ENCODE data around the gene ECEL1. TPM values are rescaled to one million over a fixed set of nuclear protein-coding genes. Genes with fewer than 3 reads are reported as not detected.

Gene ECEL1
- total RNA-seq, 1 donor from 2014 or later: not detected

DNA sequence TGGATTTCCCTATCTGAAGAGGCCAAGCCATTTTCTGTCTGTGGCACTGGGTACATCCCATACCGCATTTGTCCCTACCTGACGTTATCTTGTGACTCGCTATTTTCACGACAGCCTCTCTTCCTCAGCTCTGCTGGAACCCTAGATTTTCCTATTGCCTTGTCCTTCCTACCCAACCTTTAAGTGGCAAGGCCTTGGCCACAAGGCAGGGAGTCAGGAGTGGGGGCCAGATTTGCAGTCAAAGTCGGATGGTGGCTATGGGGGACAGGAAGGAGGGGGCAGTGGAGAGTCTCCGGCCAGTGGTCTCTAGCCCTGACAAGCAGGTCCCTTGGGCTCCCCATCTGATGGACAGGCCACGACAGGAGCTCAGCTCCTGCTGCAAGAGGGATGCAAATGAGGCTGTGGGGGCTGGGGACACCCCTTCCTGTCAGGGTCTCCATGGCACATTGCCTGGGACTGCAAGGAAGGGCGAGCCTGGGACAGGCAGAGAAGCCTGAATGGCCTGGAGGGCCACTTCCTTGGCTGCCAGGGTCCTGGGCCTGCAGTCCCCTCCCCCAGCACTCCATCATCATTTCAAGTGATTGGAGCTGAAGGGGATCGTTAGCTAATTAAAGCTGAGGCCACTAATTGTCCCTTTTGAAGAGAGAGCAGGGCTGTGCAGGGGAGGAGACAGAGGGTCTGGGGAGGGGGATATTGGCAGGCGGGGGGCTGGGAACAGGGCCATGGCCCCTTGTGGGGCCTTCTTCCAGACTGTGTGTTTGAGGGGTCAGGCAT lies 6.3 kb upstream of the ECEL1 start:
- no peaks in the 10 kb centered on the region for H3K36me3 ChIP-seq (ENCODE audit: control insufficient read depth, insufficient read depth, low read length)
- TF ChIP-seq, protein P1, sequence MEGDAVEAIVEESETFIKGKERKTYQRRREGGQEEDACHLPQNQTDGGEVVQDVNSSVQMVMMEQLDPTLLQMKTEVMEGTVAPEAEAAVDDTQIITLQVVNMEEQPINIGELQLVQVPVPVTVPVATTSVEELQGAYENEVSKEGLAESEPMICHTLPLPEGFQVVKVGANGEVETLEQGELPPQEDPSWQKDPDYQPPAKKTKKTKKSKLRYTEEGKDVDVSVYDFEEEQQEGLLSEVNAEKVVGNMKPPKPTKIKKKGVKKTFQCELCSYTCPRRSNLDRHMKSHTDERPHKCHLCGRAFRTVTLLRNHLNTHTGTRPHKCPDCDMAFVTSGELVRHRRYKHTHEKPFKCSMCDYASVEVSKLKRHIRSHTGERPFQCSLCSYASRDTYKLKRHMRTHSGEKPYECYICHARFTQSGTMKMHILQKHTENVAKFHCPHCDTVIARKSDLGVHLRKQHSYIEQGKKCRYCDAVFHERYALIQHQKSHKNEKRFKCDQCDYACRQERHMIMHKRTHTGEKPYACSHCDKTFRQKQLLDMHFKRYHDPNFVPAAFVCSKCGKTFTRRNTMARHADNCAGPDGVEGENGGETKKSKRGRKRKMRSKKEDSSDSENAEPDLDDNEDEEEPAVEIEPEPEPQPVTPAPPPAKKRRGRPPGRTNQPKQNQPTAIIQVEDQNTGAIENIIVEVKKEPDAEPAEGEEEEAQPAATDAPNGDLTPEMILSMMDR (IDR thresholded peaks at IDR 0.05; ENCODE audit: insufficient read depth, low read length, severe bottlenecking): no peak
- FAIRE-seq: no peak
- H3K27me3 ChIP-seq (ENCODE audit: control insufficient read depth, insufficient read depth, low read length): peaks cover 1% of the 10 kb centered on the region
- no peak overlapping the region for H3K4me3 ChIP-seq (ENCODE audit: low read depth, low read length)
- DNase-seq (ENCODE audit: low read depth): no peak

DNA sequence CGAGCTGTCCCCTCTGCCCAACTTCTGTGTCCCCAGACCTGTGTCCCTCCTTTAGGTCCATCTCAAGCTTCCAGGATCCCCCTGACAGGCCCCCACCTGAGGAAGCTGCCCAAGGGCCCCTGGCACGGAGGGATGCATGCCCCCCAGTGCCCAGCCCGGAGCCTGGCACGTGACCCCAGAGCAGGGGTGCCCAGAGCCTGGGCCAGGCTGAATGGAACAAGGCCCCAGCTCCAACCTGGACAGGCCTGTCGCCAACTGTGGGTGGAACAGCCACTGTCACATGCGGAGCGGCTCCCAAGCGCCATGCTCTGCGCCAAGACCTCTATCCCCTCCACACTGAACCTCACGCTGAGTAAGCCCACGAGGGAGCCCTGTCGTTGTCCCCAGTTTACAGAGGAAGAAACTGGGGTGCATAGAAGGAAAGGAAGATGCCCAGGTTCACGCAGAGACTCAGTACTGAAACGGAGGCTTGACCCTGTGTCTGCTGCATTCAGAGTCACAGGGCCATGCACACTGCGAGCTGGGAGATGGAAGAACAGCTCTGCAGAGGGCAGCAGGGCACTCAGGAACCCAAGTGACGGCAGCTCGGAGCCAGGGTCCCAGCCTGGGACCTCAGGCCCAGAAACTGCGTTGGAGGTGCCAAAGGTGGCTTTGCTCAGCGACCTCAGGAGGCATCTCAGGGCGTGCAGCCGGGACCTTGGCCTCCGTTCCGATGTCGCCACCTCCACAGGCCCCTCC lies 5.5 kb upstream of the ECEL1 start:
- TF ChIP-seq, protein P1 (IDR thresholded peaks at IDR 0.05; ENCODE audit: insufficient read depth, low read length, severe bottlenecking): no peak
- DNase-seq (ENCODE audit: low read depth) (no peak), FAIRE-seq (no peak)
- H3K36me3 ChIP-seq (ENCODE audit: control insufficient read depth, insufficient read depth, low read length): no peaks in the 10 kb centered on the region
- no peak overlapping the region for H3K4me3 ChIP-seq (ENCODE audit: low read depth, low read length)
- H3K27me3 ChIP-seq (ENCODE audit: control insufficient read depth, insufficient read depth, low read length): peaks cover 6% of the 10 kb centered on the region

DNA sequence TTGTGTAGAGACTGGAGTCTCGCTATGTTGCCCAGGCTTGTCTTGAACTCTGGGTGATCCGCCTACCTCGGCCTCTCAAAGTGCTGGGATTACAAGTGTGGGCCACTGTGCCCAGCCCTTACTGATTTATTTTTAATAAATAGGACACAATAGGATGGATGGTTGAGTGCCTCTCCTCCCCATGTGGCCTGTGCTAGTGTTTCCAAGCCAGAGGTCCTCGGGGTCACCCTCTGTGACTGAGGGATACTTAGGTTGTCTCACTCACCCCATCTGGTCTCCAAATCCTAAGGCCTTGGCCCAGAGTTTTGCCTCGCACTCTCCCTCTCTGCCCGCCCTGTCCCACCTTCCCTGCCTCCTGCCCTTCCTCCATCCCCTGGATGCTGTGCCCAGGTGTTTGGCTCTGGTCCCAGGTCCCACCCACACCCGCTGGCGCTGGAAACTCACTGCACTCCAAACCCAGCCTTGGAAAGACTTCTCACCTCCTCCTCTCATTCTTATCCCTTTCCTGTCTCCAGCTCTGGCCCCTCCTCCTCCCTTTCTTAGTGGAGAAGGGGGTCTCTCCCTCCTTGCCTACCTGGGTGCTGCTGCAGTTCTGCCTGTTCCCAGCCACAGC lies 4.7 kb upstream of the ECEL1 start:
- TF ChIP-seq, protein P1 (IDR thresholded peaks at IDR 0.05; ENCODE audit: insufficient read depth, low read length, severe bottlenecking): no peak
- no peak overlapping the region for H3K4me3 ChIP-seq (ENCODE audit: low read depth, low read length)
- H3K27me3 ChIP-seq (ENCODE audit: control insufficient read depth, insufficient read depth, low read length): peaks cover 8% of the 10 kb centered on the region
- DNase-seq (ENCODE audit: low read depth): no peak
- no peaks in the 10 kb centered on the region for H3K36me3 ChIP-seq (ENCODE audit: control insufficient read depth, insufficient read depth, low read length)
- FAIRE-seq: no peak

DNA sequence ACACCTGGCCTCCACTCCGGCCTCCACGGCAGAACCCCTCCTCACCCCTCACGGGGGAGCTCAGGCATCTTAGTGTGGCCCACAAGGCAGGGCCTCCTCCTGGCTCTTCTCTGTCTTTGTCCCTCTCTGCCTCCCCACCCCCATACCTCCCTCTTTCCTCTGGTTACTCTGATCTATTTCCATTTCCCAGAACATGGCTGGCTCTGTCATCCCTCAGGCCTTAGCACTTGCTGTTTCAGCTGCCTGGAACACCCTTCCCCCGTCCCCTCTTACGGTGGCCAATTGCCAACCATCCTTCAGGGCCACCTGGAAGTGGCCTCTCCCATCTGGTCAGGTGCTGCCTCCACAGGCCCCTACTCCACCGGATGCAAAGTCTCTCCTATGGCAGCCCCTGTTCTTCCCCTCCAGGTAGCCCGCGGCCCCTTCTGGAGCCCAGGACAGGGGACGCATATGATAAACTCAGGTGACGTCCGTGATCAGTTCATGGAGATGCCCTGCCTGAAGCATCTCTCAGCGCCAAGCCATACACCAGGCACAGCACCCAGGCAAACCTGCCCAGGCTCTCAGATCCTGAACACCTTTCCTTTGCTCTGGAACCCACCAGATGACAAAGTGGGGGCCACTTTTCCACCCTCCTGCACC lies 3.6 kb upstream of the ECEL1 start:
- FAIRE-seq (no peak), DNase-seq (ENCODE audit: low read depth) (no peak)
- no peak overlapping the region for H3K4me3 ChIP-seq (ENCODE audit: low read depth, low read length)
- peaks cover 17% of the 10 kb centered on the region for H3K27me3 ChIP-seq (ENCODE audit: control insufficient read depth, insufficient read depth, low read length)
- TF ChIP-seq, protein P1 (IDR thresholded peaks at IDR 0.05; ENCODE audit: insufficient read depth, low read length, severe bottlenecking): no peak
- no peaks in the 10 kb centered on the region for H3K36me3 ChIP-seq (ENCODE audit: control insufficient read depth, insufficient read depth, low read length)

DNA sequence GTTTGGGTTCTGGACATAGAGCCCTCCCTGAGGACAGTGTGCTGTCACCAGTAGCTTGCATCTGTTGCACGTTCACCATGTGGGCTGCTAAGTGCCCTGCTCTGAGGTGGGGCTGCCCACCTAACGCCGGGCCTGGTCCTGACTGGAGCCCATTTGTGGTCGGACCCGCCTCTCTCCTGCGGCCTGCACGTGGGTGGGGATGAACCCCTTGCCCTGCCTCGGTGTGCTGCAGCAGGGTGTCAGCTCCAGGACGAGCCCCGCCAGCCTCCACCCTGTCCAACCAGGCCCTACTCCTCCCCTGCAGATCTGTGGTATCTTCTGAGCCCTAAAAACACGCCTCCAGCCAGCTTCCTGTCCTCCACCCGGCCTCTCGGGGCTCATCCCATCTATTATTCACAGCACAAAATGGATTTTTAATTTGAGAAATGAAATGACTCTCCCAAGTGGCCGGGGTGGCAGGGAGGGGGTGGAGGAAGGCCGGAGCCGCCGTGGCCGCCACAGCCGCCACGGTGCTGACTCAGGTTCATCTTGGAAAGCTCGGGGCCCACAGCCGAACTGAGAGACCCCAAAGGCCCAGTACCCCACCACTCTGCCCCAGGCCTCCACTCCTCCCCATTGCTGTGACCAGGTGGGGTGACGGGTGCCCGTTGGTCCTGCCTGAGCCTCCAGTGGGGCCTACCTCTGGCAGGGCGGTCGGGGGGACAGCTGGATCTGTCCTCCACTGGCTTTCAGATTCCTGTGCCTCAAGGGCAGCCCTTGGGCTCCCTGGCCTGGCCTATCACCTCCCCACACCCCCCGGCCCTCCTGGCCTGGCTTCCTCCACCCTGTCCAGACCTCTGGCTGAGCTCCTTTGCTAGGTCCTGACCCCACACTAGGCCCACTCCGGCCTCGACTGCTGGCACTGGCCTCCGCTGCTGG lies 2.8 kb upstream of the ECEL1 start:
- DNase-seq (ENCODE audit: low read depth) (no peak), FAIRE-seq (no peak)
- Histone ChIP-seq H3K4me3 (ENCODE audit: low read depth, low read length) (no peak overlapping the region), H3K36me3 (ENCODE audit: control insufficient read depth, insufficient read depth, low read length) (no peaks in the 10 kb centered on the region), H3K27me3 (ENCODE audit: control insufficient read depth, insufficient read depth, low read length) (peaks cover 23% of the 10 kb centered on the region)
- TF ChIP-seq, protein P1 (IDR thresholded peaks at IDR 0.05; ENCODE audit: insufficient read depth, low read length, severe bottlenecking): no peak

All from bronchial epithelial cell (primary cell).